GM21576 (cell line): Measurements from ENCODE around the gene EFCAB13.

Experiments used
- ATAC-seq: cut with Tn5 transposase; IDR thresholded peaks from one replicate; pipeline ENCODE4 v1.9.1; 2021; ENCODE audit warnings: mild to moderate bottlenecking, moderate library complexity; ENCODE audit not compliant: unreplicated experiment

The EFCAB13 gene

GRCh38 chr17:47291242-47291873 lies 32.4 kb upstream of the EFCAB13 start:
- no peak for ATAC-seq

- ATAC-seq = no peak
Measured at GRCh38 chr17:47292206-47292605, 31.5 kb upstream of the EFCAB13 start.

- ATAC-seq = no peak
Measured at GRCh38 chr17:47295037-47295873, 28.5 kb upstream of the EFCAB13 start.

DNA sequence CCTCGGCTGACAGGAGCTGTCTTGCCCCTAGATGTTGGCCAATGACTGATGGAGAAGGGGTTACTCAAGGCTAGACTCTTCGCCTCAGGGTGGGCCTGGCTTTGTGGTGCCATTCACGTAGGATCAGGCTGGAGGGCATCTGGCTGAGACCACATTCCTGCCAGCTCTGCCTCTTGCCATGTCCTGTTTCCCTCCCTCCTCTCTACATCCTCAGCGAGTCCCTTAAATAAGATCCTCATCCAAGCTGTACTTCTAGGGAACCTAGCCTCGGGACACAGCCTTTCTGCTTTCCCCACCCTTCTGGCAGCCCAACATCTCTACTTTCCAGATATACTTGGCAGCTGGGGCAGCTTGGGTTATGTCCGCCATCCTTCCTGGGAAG lies 27.9 kb upstream of the EFCAB13 start:
- no peak for ATAC-seq

DNA sequence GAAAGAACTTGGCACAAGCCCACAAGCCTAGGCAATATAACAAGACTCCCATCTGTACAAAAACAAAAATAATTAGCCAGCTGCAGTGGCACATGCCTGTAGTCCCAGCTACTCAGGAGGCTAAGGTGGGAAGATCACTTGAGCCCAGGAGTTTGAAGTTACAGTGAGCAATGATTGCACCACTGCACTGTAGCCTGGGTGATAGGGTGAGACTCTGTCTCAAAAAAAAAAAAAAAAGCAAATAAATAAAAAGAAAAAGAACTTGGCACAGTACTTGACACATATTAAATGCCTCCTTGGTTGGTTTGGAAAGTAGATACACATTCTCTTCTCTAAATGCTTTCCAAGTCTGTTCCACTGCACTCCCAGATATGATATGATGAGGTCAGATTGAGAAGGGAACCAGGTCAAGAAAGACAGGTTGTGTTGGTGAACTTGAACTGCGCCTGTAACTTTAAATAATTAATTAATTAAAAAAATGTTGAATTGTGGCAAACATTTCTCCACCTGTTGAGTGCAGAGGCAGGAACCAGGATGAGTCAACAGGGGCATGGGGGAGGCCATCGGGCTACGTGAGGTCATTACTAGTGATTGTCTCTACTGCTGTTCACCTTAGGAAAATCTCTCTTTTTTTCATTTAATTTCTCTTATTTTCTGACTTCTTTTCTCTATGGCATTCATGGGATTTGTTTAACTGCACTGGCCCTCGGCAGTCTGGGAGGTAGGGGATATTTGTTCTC lies 25.9 kb upstream of the EFCAB13 start:
- no peak for ATAC-seq

DNA sequence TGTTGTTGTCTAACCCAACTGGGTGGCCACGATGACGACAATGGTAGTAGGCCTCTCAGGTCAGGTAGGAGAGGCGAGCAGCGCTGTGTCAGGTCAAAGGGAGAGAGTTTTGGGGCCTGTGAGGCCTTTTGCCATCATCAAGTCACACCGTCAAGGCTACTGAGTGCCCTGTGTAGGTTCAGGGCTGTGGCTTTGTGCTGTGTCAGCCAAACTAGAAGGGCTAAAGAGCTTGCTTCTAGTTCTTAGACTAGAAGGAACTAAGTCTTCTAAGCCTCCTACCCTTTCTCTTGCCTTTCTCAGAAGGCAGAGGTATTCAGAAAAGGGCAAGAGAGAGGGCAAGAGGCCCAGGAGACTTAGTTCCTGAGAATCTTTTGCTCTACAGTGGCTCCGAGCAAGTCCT lies 25.0 kb upstream of the EFCAB13 start:
- ATAC-seq = no peak

- no peak for ATAC-seq
Measured at GRCh38 chr17:47299239-47299910, 24.4 kb upstream of the EFCAB13 start.

GRCh38 chr17:47300718-47301117 lies 23.0 kb upstream of the EFCAB13 start:
- no peak for ATAC-seq

DNA sequence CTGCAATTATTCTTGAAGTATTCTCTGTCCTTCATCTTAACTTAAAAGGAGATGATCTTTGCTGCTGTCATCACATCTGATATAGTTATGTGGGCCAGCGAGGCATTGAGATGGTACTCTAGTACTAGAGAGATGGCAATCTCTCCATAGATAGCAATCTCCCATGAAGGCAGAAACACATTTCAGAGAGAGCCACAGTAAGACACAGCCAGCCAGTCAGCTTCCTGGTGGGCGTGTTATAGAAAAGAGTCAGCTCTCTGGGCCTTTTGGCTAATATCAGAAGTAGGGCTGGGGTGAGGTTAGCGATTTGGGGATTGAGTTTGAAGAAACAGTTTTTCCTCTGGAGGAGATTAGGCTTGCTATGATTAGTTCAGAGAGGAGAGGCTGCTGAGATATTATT lies 22.6 kb upstream of the EFCAB13 start:
- no peak for ATAC-seq

DNA sequence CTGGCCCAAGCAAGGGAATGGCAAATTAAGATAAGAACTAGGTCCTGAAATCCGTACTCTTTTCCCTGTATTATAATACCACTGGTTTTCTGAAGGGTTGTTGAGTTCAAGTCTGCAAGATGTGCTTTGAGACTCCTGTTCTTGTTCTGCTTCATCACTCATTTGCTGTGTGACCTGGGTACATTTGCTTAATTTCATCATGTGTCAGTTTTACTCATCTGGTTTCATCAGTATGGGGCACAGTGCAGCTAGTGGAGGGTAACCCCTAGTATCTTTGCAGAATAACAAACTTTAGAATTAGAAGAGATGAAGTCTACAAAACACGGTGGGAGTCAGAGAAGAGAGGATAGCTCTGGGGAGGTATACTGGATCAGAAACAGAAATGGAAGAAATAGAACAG lies 21.9 kb upstream of the EFCAB13 start:
- no peak for ATAC-seq

- ATAC-seq = no peak
Measured at GRCh38 chr17:47304186-47304585, 19.6 kb upstream of the EFCAB13 start.

- ATAC-seq = no peak
Measured at GRCh38 chr17:47305302-47305923, 18.3 kb upstream of the EFCAB13 start.

GRCh38 chr17:47310186-47310733 lies 13.5 kb upstream of the EFCAB13 start:
- no peak for ATAC-seq

- ATAC-seq = no peak
Measured at GRCh38 chr17:47311420-47311819, 12.3 kb upstream of the EFCAB13 start.

- no peak for ATAC-seq
Measured at GRCh38 chr17:47315451-47316266, 8.1 kb upstream of the EFCAB13 start.

DNA sequence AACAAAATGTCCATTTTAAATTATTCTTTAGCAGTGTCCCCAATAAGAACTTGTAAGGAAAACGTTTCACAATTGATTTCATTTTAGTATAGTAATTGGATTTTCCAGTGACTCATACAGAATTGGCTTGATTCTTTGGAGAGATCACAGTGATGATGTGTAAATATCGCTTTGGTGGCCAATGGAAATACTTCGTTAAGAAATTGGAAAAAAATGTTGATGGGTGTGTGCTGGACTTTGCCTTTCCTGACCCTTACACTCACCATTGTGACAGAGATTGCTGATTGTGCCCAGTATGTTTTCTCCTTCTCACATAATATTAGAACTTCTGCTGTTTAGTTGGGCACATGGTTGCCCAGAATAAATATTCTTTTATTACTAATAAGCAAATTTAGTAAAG lies 7.4 kb upstream of the EFCAB13 start:
- no peak for ATAC-seq

GRCh38 chr17:47317119-47317518 lies 6.6 kb upstream of the EFCAB13 start:
- ATAC-seq = no peak

DNA sequence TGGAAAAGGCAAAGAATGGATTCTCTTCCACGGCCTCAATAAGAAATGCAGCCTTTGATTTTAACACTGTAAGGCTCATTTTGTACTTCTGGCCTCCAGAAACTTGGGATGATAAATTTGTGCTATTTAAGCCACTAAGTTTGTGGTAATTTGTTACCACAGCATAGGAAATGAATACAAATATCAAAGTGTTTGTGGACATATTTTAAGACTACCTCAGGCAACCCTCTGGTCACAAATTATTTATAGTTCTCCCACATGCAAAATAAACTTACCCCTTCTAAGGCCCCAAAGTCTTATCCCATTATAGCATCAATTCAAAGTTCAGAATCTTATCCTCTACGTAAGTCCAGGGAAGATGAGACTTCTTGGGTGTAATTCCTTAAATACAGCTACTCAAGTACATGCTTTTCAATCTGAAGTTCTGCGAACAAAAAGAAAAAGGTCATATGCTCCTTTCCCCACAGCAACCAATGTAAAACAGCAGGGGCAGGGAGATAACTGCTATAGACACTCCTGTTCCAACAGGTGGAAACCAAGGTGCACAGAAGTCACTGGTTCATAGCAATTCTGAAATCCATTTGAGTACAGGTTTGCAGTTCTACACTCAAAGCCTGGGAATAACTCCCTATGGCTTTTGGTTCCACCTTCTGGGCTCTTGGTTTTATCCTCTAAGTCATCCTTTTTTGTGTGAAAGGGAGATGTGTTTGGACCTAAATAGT lies 5.4 kb upstream of the EFCAB13 start:
- ATAC-seq = no peak

DNA sequence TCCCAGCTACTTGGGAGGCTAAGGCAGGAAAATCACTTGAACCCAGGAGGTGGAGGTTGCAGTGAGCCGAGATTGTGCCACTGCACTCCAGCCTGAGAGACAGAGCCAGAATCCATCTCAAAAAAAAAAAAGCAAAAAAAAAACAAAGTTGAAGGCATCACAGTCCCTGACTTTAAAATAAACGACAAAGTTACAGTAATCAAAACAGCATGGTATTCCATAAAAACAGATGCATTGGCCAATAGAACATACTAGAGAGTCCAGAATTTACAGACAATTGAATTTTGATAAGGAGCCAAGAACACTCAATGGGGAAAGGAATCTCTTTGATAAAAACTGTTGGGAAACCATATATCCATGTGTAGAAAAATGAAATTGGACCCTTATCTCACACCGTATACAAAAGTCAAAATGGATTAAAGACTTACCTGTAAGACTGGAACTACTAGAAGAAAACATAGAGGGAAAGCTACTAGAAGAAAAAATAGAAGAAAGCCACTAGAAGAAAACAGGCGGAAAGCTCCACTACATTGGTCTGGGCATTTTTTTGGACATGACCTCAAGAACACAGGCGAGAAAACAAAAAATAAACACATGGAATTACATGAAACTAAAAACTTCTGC lies 2.8 kb upstream of the EFCAB13 start:
- no peak for ATAC-seq
